Measurements from ENCODE around the gene GAS7.
A peak's percentile ranks its signal among the peaks of the same experiment; 100 is the strongest.

GAS7 gene

GRCh38 chr17:10205549-10206185, 7.3 kb upstream of the GAS7 start:
- no peak overlapping the region for H3K4me3 ChIP-seq (ENCODE audit: low read depth, low read length)
- DNase-seq (ENCODE audit: low read depth), result peak; percentile 33
- no peak for TF ChIP-seq CTCF (IDR thresholded peaks at IDR 0.05; ENCODE audit: insufficient read depth, low read depth, low read length, missing control alignments)

- DNase-seq (ENCODE audit: low read depth), result no peak
- TF ChIP-seq CTCF (IDR thresholded peaks at IDR 0.05; ENCODE audit: insufficient read depth, low read depth, low read length, missing control alignments), result no peak
- H3K4me3 ChIP-seq (ENCODE audit: low read depth, low read length), result no peak overlapping the region
Measured at GRCh38 chr17:10201680-10202079, 3.3 kb upstream of the GAS7 start.

GRCh38 chr17:10200645-10201044, 2.2 kb upstream of the GAS7 start:
- DNase-seq (ENCODE audit: low read depth), result no peak
- TF ChIP-seq CTCF (IDR thresholded peaks at IDR 0.05; ENCODE audit: insufficient read depth, low read depth, low read length, missing control alignments), result no peak
- no peak overlapping the region for H3K4me3 ChIP-seq (ENCODE audit: low read depth, low read length)

- DNase-seq (ENCODE audit: low read depth), result no peak
- H3K4me3 ChIP-seq (ENCODE audit: low read depth, low read length), result no peak overlapping the region
- no peak for TF ChIP-seq CTCF (IDR thresholded peaks at IDR 0.05; ENCODE audit: insufficient read depth, low read depth, low read length, missing control alignments)
Measured at GRCh38 chr17:10200016-10200415, 1.6 kb upstream of the GAS7 start.

- H3K4me3 ChIP-seq (ENCODE audit: low read depth, low read length), result peak overlapping the region; percentile 63; the same call in 1 of the 2 replicates
- DNase-seq (ENCODE audit: low read depth), result no peak
- no peak for TF ChIP-seq CTCF (IDR thresholded peaks at IDR 0.05; ENCODE audit: insufficient read depth, low read depth, low read length, missing control alignments)
Measured at GRCh38 chr17:10197721-10198508, 491 bp downstream of the GAS7 start.

- DNase-seq (ENCODE audit: low read depth), result no peak
- TF ChIP-seq CTCF (IDR thresholded peaks at IDR 0.05; ENCODE audit: insufficient read depth, low read depth, low read length, missing control alignments), result no peak
- H3K4me3 ChIP-seq (ENCODE audit: low read depth, low read length), result no peak overlapping the region
Measured at GRCh38 chr17:10197362-10197720, 1.1 kb downstream of the GAS7 start.

Data from GM12865 (cell line).